Neural cell (in vitro differentiated cells): ENCODE measurements around the gene ABHD5. TPM values are rescaled to one million over a fixed set of nuclear protein-coding genes. Genes with fewer than 3 reads are reported as not detected.

Source experiments
- H2AFZ ChIP-seq: fragments of 200-600, 300-800 bp; sonication (generic), shearing (Covaris generic); 2 replicates; pipeline ENCODE4 v1.6.0; 2014; ENCODE audit warnings: low read depth, mild to moderate bottlenecking, antibody characterized with exemption, low read length, moderate library complexity
- H3F3A ChIP-seq: fragments of 200-600 bp; shearing (Covaris generic); 2 replicates; pipeline ENCODE4 v1.6.1; 2016; ENCODE audit warnings: mild to moderate bottlenecking, moderate library complexity, mixed read lengths, antibody characterized with exemption, low read length; ENCODE audit not compliant: insufficient read depth, poor library complexity, severe bottlenecking
- H3K27ac ChIP-seq: fragments of 200-600, 300-800 bp; sonication (generic), shearing (Covaris generic); 2 replicates; pipeline ENCODE4 v1.5.1; 2014; ENCODE audit warnings: mild to moderate bottlenecking, low read length, moderate library complexity
- H3K27me3 ChIP-seq: fragments of 300-800, 200-600 bp; sonication (generic), shearing (Covaris generic); 2 replicates; pipeline ENCODE4 v1.6.0; 2014; ENCODE audit warnings: mild to moderate bottlenecking, low read depth, low read length, moderate library complexity; ENCODE audit not compliant: insufficient read depth
- H3K36me3 ChIP-seq: fragments of 300-800, 200-600 bp; sonication (generic), shearing (Covaris generic); 2 replicates; pipeline ENCODE4 v1.5.1; 2014; ENCODE audit warnings: mild to moderate bottlenecking, antibody characterized with exemption, low read length, moderate library complexity; ENCODE audit not compliant: insufficient read depth
- H3K4me2 ChIP-seq: fragments of 300-800, 200-600 bp; sonication (generic), shearing (Covaris generic); 2 replicates; pipeline ENCODE4 v1.6.0; 2014; ENCODE audit warnings: mild to moderate bottlenecking, low read length
- H3K4me3 ChIP-seq: fragments of 300-800, 200-600 bp; sonication (generic), shearing (Covaris generic); 2 replicates; pipeline ENCODE4 v1.5.1; 2014; ENCODE audit warnings: mild to moderate bottlenecking, low read length, moderate library complexity
- H3K79me2 ChIP-seq: fragments of 200-600 bp; shearing (Covaris generic); replicated peaks from 2 replicates; pipeline ENCODE4 v1.6.0; 2014; ENCODE audit warnings: mild to moderate bottlenecking, low read length, moderate library complexity; ENCODE audit not compliant: insufficient read depth
- H3K9ac ChIP-seq: fragments of 300-800, 200-600 bp; sonication (generic), shearing (Covaris generic); 2 replicates; pipeline ENCODE4 v1.6.1; 2016; ENCODE audit warnings: mild to moderate bottlenecking, low read length, mixed read lengths
- H3K9me2 ChIP-seq: fragments of 200-600 bp; shearing (Covaris generic); 2 replicates; pipeline ENCODE4 v1.6.1; 2016; ENCODE audit warnings: mild to moderate bottlenecking, low read length, mixed read lengths; ENCODE audit not compliant: insufficient read depth
- H3K9me3 ChIP-seq: fragments of 200-600, 300-800 bp; sonication (generic), shearing (Covaris generic); 2 replicates; pipeline ENCODE4 v1.6.1; 2016; ENCODE audit warnings: mild to moderate bottlenecking, mixed run types, low read length, moderate library complexity, mixed read lengths
- H4K20me1 ChIP-seq: fragments of 200-600 bp; shearing (Covaris generic); 2 replicates; pipeline ENCODE4 v1.6.1; 2016; ENCODE audit warnings: mild to moderate bottlenecking, mixed run types; ENCODE audit not compliant: insufficient read depth
- EP300 ChIP-seq: fragments of 450-650 bp; conservative IDR thresholded peaks from 2 replicates; pipeline ENCODE4 v1.6.1; 2014; ENCODE audit warnings: antibody characterized with exemption, mild to moderate bottlenecking, moderate library complexity; ENCODE audit not compliant: poor library complexity, severe bottlenecking
- EZH2 ChIP-seq: fragments of 200-600, 300-800 bp; shearing (Covaris generic), sonication (generic); IDR thresholded peaks from 2 replicates; pipeline ENCODE4 v1.6.1; 2014; ENCODE audit warnings: antibody characterized with exemption, low read length, borderline replicate concordance, mild to moderate bottlenecking; ENCODE audit not compliant: insufficient read depth, poor library complexity, severe bottlenecking
- MXI1 ChIP-seq: fragments of 450-650 bp; conservative IDR thresholded peaks from 2 replicates; pipeline ENCODE4 v1.6.1; 2014; ENCODE audit warnings: antibody characterized with exemption, mild to moderate bottlenecking; ENCODE audit not compliant: poor library complexity, severe bottlenecking
- POLR2AphosphoS5 ChIP-seq: IDR thresholded peaks from 2 replicates; pipeline ENCODE4 v1.6.1; 2012
- RAD21 ChIP-seq: fragments of 450-650 bp; conservative IDR thresholded peaks from 2 replicates; pipeline ENCODE4 v1.6.1; 2014; ENCODE audit warnings: antibody characterized with exemption, mild to moderate bottlenecking, moderate library complexity
- SMC3 ChIP-seq: fragments of 450-650 bp; conservative IDR thresholded peaks from 2 replicates; pipeline ENCODE4 v1.6.1; 2014; ENCODE audit warnings: antibody characterized with exemption, mild to moderate bottlenecking, moderate library complexity; ENCODE audit not compliant: poor library complexity
- TAF1 ChIP-seq: IDR thresholded peaks from 2 replicates; pipeline ENCODE4 v1.6.1; 2012; ENCODE audit warnings: low read depth
- polyA plus RNA-seq: library from polyadenylated mRNA; depleted of rRNA; stranded (reverse); fragments of >200 nt; gene quantifications from 2 replicates; pipeline ENCODE4 v1.2.3, GENCODE V29; 2014
- TF ChIP-seq, protein P1 (sequence below): IDR thresholded peaks from 2 replicates; pipeline ENCODE4 v1.6.1; 2012; ENCODE audit warnings: borderline replicate concordance
- TF ChIP-seq, protein P2 (sequence below): fragments of 450-650 bp; IDR thresholded peaks from 2 replicates; pipeline ENCODE4 v1.5.1; 2014; ENCODE audit warnings: antibody characterized with exemption, mild to moderate bottlenecking, moderate library complexity; ENCODE audit not compliant: poor library complexity, severe bottlenecking

The ABHD5 gene
- polyA plus RNA-seq, 1 donor from 2014 or later, result 26.6 TPM

DNA sequence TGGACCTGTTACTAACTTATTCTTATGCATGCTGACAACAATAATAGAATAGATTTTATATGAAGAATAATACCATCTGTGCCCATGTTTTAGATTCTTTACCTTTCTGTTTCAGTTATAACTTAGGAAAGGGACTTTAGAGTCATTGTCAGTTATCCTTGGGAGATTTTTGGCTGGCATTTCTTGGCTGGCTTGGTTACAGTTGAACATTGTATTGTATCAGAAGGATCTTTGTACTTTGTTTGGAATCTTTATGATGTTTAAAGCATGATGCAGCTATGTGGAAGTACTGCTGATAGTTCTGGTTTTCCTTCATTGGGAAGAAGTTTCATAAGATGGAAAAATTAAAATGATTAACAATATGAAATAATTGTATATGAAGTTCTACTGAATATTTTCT, 19.9 kb downstream of the ABHD5 start:
- Histone ChIP-seq H3K27me3 (no peaks in the 10 kb centered on the region), H3K9me3 (no peaks in the 10 kb centered on the region), H3K27ac (no peak overlapping the region), H4K20me1 (no peaks in the 10 kb centered on the region), H3K9ac (no peak overlapping the region), H3F3A (no peaks in the 10 kb centered on the region), H3K79me2 (no peaks in the 10 kb centered on the region), H2AFZ (no peak overlapping the region), H3K4me3 (no peak overlapping the region), H3K4me2 (no peak overlapping the region), H3K36me3 (no peaks in the 10 kb centered on the region), H3K9me2 (no peaks in the 10 kb centered on the region)
- TF ChIP-seq MXI1, result no peak
- no peak for TF ChIP-seq SMC3
- no peak for TF ChIP-seq EP300
- no peak for TF ChIP-seq EZH2
- no peak for TF ChIP-seq RAD21
- TF ChIP-seq, protein P1, sequence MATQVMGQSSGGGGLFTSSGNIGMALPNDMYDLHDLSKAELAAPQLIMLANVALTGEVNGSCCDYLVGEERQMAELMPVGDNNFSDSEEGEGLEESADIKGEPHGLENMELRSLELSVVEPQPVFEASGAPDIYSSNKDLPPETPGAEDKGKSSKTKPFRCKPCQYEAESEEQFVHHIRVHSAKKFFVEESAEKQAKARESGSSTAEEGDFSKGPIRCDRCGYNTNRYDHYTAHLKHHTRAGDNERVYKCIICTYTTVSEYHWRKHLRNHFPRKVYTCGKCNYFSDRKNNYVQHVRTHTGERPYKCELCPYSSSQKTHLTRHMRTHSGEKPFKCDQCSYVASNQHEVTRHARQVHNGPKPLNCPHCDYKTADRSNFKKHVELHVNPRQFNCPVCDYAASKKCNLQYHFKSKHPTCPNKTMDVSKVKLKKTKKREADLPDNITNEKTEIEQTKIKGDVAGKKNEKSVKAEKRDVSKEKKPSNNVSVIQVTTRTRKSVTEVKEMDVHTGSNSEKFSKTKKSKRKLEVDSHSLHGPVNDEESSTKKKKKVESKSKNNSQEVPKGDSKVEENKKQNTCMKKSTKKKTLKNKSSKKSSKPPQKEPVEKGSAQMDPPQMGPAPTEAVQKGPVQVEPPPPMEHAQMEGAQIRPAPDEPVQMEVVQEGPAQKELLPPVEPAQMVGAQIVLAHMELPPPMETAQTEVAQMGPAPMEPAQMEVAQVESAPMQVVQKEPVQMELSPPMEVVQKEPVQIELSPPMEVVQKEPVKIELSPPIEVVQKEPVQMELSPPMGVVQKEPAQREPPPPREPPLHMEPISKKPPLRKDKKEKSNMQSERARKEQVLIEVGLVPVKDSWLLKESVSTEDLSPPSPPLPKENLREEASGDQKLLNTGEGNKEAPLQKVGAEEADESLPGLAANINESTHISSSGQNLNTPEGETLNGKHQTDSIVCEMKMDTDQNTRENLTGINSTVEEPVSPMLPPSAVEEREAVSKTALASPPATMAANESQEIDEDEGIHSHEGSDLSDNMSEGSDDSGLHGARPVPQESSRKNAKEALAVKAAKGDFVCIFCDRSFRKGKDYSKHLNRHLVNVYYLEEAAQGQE, result no peak
- TF ChIP-seq, protein P2, sequence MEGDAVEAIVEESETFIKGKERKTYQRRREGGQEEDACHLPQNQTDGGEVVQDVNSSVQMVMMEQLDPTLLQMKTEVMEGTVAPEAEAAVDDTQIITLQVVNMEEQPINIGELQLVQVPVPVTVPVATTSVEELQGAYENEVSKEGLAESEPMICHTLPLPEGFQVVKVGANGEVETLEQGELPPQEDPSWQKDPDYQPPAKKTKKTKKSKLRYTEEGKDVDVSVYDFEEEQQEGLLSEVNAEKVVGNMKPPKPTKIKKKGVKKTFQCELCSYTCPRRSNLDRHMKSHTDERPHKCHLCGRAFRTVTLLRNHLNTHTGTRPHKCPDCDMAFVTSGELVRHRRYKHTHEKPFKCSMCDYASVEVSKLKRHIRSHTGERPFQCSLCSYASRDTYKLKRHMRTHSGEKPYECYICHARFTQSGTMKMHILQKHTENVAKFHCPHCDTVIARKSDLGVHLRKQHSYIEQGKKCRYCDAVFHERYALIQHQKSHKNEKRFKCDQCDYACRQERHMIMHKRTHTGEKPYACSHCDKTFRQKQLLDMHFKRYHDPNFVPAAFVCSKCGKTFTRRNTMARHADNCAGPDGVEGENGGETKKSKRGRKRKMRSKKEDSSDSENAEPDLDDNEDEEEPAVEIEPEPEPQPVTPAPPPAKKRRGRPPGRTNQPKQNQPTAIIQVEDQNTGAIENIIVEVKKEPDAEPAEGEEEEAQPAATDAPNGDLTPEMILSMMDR, result no peak
- no peak for TF ChIP-seq POLR2AphosphoS5
- TF ChIP-seq TAF1, result no peak

DNA sequence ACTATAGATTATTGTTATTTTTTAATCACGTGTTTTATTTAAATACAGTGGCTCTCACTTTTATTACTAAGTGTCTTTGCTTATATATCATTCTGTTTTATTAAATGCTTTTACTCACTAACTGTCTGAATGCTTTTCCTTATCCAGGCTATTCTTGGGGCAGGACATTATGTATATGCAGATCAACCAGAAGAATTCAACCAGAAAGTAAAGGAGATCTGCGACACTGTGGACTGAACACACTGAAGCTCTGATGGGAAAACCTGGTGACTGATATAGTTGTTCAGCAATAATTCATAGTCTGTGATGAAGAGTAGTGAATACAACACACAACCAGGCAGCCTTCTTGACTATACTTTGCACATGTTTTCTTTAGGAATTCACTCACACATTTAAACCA, 27.6 kb downstream of the ABHD5 start:
- H3K4me3 ChIP-seq, result no peak overlapping the region
- no peak for TF ChIP-seq POLR2AphosphoS5
- TF ChIP-seq, protein P1, result no peak
- TF ChIP-seq SMC3, result no peak
- TF ChIP-seq EZH2, result no peak
- no peak for TF ChIP-seq RAD21
- no peaks in the 10 kb centered on the region for H3F3A ChIP-seq
- H3K9ac ChIP-seq, result no peak overlapping the region
- peaks cover 13% of the 10 kb centered on the region for H3K36me3 ChIP-seq
- no peak overlapping the region for H3K27ac ChIP-seq
- H3K9me2 ChIP-seq, result no peaks in the 10 kb centered on the region
- H3K27me3 ChIP-seq, result no peaks in the 10 kb centered on the region
- no peaks in the 10 kb centered on the region for H4K20me1 ChIP-seq
- no peaks in the 10 kb centered on the region for H3K79me2 ChIP-seq
- H3K4me2 ChIP-seq, result no peak overlapping the region
- no peaks in the 10 kb centered on the region for H3K9me3 ChIP-seq
- H2AFZ ChIP-seq, result no peak overlapping the region
